ENCODE data around the gene RPS25. TPM values are rescaled to one million over a fixed set of nuclear protein-coding genes. Genes with fewer than 3 reads are reported as not detected.
A peak's percentile ranks its signal among the peaks of the same experiment; 100 is the strongest.
"Not testable (repeated sequence)": the region's sequence is repeated elsewhere in the genome, so short reads cannot be mapped to it uniquely, and the experiment has no call there.

RPS25 gene
- total and polyA plus RNA-seq, 7 donors = 1,350 to 3,409 (median 2,533) TPM

DNA sequence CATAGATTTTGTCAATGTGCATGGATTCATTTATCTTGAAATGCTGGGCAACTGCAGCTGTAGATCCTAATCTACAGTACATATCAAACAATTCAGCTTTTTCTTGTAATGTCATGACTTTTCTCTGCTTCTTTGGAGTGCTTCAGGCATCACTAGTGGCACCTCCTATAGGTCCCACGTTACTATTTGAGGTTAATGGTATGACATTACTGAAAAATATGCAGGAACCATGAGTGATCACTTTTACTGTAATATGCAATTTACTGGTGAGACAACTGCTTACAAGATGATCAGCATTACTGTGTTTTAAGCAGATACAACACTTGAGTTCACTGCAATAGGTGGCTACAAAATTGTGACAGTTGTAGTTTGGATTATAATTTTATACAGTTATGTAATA is 17.2 kb downstream of the RPS25 start:
- Histone ChIP-seq H3K27ac (no peak overlapping the region), H3K27me3 (no peaks in the 10 kb centered on the region)

DNA sequence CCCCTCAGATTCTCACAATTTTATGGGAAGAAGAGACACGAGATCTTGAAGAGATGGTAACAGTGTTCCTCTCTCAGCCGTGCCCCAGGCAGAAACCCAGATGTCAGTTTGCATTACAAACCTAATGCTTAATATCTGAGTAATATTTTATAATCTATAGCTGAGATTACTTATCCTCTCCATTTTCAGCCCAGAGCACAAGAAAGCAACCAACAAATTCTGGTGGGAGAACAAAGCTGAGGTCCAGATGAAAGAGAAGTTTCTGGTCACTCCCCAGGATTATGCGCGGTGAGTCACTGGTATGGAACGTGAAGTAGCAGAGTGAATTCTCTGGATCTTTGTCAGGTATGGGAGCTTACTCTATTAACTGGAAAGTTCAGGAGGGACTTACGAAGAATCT is 19.3 kb downstream of the RPS25 start:
- no peak for DNase-seq
- H3K27ac ChIP-seq = peak overlapping the region; percentile 86 to 94 (median 90)
- H3K36me3 ChIP-seq = peaks cover 0 to 44% (median 15%) of the 10 kb centered on the region in 4 donors
- no peaks in the 10 kb centered on the region for H3K27me3 ChIP-seq
- peaks cover 0 to 31% (median 19%) of the 10 kb centered on the region in 4 donors for H3K4me1 ChIP-seq
- no peaks in the 10 kb centered on the region for H3K9me3 ChIP-seq
- WGBS, 2 donors = 57 to 70% methylated on average over 6 of the region's 6 CpGs
- TF ChIP-seq, protein P1, sequence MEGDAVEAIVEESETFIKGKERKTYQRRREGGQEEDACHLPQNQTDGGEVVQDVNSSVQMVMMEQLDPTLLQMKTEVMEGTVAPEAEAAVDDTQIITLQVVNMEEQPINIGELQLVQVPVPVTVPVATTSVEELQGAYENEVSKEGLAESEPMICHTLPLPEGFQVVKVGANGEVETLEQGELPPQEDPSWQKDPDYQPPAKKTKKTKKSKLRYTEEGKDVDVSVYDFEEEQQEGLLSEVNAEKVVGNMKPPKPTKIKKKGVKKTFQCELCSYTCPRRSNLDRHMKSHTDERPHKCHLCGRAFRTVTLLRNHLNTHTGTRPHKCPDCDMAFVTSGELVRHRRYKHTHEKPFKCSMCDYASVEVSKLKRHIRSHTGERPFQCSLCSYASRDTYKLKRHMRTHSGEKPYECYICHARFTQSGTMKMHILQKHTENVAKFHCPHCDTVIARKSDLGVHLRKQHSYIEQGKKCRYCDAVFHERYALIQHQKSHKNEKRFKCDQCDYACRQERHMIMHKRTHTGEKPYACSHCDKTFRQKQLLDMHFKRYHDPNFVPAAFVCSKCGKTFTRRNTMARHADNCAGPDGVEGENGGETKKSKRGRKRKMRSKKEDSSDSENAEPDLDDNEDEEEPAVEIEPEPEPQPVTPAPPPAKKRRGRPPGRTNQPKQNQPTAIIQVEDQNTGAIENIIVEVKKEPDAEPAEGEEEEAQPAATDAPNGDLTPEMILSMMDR (IDR thresholded peaks at IDR 0.05) = no peak
- TF ChIP-seq POLR2AphosphoS5 (IDR thresholded peaks at IDR 0.05) (no peak), POLR2A (IDR thresholded peaks at IDR 0.05) (no peak), EP300 (IDR thresholded peaks at IDR 0.05) (no peak)
- peak overlapping the region; percentile 62 to 96 (median 84) for H3K4me3 ChIP-seq
- intact Hi-C loops (cut with DNase I) = no loop called here

More for the DNA sequence above, 17.2 kb downstream of the RPS25 start:
- H3K9me3 ChIP-seq = no peaks in the 10 kb centered on the region
- intact Hi-C loops (cut with DNase I) = no loop called here
- no peak for DNase-seq
- H3K4me3 ChIP-seq = no peak overlapping the region
- 67 to 70% methylated on average over 1 of the region's 1 CpG for WGBS, 2 donors
- TF ChIP-seq POLR2A (IDR thresholded peaks at IDR 0.05) = no peak
- TF ChIP-seq POLR2AphosphoS5 (IDR thresholded peaks at IDR 0.05) = no peak
- peaks cover 6 to 61% (median 19%) of the 10 kb centered on the region in 4 donors for H3K36me3 ChIP-seq
- peaks cover 0 to 31% (median 19%) of the 10 kb centered on the region in 4 donors for H3K4me1 ChIP-seq

DNA sequence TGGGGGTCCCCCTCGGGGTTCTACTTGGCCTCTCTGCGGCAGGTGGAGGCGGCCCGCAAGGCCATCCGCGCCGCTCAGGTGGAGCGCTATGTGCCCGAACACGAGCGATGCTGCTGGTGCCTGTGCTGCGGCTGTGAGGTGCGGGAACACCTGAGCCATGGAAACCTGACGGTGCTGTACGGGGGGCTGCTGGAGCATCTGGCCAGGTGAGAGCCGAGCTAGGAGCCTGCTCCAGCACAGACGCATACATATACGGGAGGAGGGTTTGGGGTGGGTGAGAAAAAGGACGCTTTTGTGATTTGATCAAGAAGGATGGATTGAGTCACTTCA is 19.8 kb downstream of the RPS25 start:
- Histone ChIP-seq H3K4me3 (peak overlapping the region; percentile 62 to 96 (median 84)), H3K36me3 (peaks cover 0 to 40% (median 15%) of the 10 kb centered on the region in 4 donors), H3K9me3 (no peaks in the 10 kb centered on the region), H3K27ac (peak overlapping the region; percentile 86 to 94 (median 90)), H3K27me3 (no peaks in the 10 kb centered on the region), H3K4me1 (peaks cover 0 to 31% (median 19%) of the 10 kb centered on the region in 4 donors)
- TF ChIP-seq POLR2A (IDR thresholded peaks at IDR 0.05) (no peak), POLR2AphosphoS5 (IDR thresholded peaks at IDR 0.05) (no peak), EP300 (IDR thresholded peaks at IDR 0.05) (no peak)
- TF ChIP-seq, protein P1 (IDR thresholded peaks at IDR 0.05) = no peak
- intact Hi-C loops (cut with DNase I) = no loop called here
- WGBS, 2 donors = 1 to 4% methylated on average over 19 of the region's 19 CpGs
- no peak for DNase-seq

DNA sequence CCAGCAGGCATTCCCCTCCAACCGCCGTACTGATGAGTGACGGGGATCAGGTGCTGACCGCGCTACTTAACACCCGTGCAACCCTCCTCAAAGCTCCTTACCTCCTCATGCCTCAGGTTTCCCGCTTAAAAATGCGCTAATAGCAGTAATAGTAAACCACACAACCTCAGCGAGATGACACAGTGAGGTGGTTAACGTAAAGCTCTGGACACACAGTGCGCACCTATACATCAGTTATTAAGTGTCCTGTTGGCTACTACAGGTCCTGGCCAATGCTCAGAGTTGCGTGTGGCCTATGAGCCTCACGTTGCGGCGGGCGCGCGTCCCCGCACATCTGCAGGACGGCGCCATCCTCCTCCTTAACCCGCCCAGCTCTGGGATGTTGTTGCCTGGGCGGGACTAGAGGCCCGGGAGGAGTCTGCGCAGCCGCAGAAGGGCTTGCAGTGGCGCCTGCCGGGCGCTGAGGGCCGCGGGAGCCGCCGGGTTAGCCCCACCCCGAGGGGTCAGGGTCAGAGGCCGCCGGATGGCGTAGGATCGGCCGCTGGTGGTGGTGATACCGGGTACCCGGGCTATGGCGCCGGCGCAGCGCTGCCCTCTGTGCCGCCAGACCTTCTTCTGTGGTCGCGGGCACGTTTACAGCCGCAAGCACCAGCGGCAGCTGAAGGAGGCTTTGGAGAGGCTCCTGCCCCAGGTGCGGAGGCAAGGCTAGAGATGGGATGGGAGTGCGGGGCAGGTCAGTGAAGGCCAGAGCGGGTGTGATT is 20.3 kb downstream of the RPS25 start, which contains the start of gene CENATAC:
Gene CENATAC, plus strand, starts transcription at position 512 of the 761 bp plus-strand sequence. Its CDS starts 60 bp downstream, at position 572.
- no peaks in the 10 kb centered on the region for H3K27me3 ChIP-seq
- H3K36me3 ChIP-seq = peaks cover 0 to 35% (median 15%) of the 10 kb centered on the region in 4 donors
- peak; percentile 97 for DNase-seq
- intact Hi-C loops (cut with DNase I) = no loop called here
- H3K27ac ChIP-seq = peak within 1 kb of the TSS; percentile 86 to 94 (median 90)
- H3K4me3 ChIP-seq = peak within 1 kb of the TSS; percentile 62 to 96 (median 84)
- TF ChIP-seq POLR2A (IDR thresholded peaks at IDR 0.05) (peak; percentile 58 to 74), EP300 (IDR thresholded peaks at IDR 0.05) (no peak), POLR2AphosphoS5 (IDR thresholded peaks at IDR 0.05) (peak; percentile 74 to 97 (median 94))
- 0 to 1% methylated on average over 54 of the region's 54 CpGs for WGBS, 2 donors
- H3K4me1 ChIP-seq = peaks cover 0 to 31% (median 19%) of the 10 kb centered on the region in 4 donors
- H3K9me3 ChIP-seq = no peaks in the 10 kb centered on the region

DNA sequence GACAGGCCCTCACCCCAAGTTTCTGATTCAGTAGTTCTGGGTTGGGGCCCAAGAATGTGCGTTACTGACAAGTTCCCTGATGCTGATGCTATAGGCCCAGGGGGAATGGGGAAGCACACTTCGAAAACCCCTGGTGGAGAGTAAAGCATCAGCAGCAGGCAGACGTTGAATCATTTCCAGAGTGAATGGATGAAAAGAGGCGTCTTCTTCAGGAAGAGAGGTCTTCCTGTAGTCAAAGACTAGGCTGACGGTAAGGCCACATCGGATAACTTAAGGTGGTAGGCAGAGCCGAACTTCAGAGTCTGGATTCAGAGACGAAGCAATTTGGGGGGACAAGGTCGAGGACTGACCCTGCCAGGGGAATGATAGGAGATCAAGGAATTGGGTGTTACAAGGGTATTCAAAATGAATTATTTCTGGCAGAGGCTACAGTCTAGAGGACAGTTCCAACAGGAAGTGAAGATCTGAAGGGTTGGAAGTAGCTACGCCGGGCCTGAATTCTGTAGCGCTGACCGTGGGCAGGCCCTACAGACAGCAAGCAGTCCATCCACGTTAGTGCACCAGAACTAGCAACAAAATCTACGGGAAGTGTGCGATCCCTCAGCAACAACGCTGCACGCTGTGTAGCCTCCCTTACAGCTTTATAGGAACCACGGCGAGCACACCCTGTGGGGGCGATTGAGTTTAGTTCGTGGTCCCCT is 21.1 kb downstream of the RPS25 start:
- WGBS, 2 donors = 16 to 33% methylated on average over 22 of the region's 22 CpGs
- no peak for TF ChIP-seq POLR2A (IDR thresholded peaks at IDR 0.05)
- TF ChIP-seq, protein P1 (IDR thresholded peaks at IDR 0.05) = peak in 1 of 4 experiments; percentile 14
- TF ChIP-seq POLR2AphosphoS5 (IDR thresholded peaks at IDR 0.05) = no peak

DNA sequence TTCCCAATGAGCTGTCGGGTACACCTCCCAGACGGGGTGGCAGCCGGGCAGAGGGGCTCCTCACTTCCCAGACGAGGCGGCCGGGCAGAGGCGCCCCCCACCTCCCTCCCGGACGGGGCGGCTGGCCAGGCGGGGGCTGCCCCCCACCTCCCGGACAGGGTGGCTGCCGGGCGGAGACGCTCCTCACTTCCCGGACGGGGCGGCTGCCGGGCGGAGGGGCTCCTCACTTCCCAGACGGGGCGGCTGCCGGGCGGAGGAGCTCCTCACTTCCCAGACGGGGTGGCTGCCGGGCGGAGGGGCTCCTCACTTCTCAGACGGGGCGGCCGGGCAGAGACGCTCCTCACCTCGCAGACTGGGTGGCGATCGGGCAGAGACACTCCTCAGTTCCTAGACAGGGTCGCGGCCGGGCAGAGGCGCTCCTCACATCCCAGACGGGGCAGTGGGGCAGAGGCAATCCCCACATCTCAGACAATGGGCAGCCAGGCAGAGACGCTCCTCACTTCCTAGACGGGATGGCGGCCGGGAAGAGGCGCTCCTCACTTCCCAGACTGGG is 26.6 kb downstream of the RPS25 start:
- H3K36me3 ChIP-seq; H3K4me3 ChIP-seq; H3K27ac ChIP-seq; DNase-seq; H3K4me1 ChIP-seq; intact Hi-C loops (cut with DNase I); H3K9me3 ChIP-seq; H3K27me3 ChIP-seq: not testable (repeated sequence)
- 96 to 97% methylated on average over 44 of the region's 44 CpGs for WGBS, 2 donors

More for the DNA sequence above, 21.1 kb downstream of the RPS25 start:
- intact Hi-C loops (cut with DNase I) = no loop called here
- H3K9me3 ChIP-seq = no peaks in the 10 kb centered on the region
- no peak for DNase-seq
- H3K27ac ChIP-seq = peak overlapping the region; percentile 86 to 94 (median 90)
- no peaks in the 10 kb centered on the region for H3K27me3 ChIP-seq
- H3K36me3 ChIP-seq = peaks cover 0 to 28% (median 12%) of the 10 kb centered on the region in 4 donors
- H3K4me3 ChIP-seq = peak overlapping the region; percentile 62 to 96 (median 84)
- H3K4me1 ChIP-seq = peaks cover 0 to 31% (median 19%) of the 10 kb centered on the region in 4 donors

Measured in sigmoid colon (tissue), 7 donors.